ENCODE data around the gene PIK3CB.
"Not testable (repeated sequence)": the region's sequence is repeated elsewhere in the genome, so short reads cannot be mapped to it uniquely, and the experiment has no call there.

Gene PIK3CB

GRCh38 chr3:138726946-138727730, 107.6 kb downstream of the PIK3CB start:
- H3K4me3 ChIP-seq (ENCODE audit: low read length) = no peak overlapping the region
- no peaks in the 10 kb centered on the region for H3K27me3 ChIP-seq (ENCODE audit: control insufficient read depth, insufficient read depth, low read length)
- peaks cover 6% of the 10 kb centered on the region for H3K4me1 ChIP-seq (ENCODE audit: control insufficient read depth, insufficient read depth, low read length)
- H3K9me3 ChIP-seq (replicated peaks; ENCODE audit: low read length) = no peaks in the 10 kb centered on the region
- peaks cover 3% of the 10 kb centered on the region for H3K36me3 ChIP-seq (ENCODE audit: insufficient read depth, low read length)
- no peak overlapping the region for H3K9ac ChIP-seq (ENCODE audit: low read depth, low read length)
- no peak overlapping the region for H3K4me2 ChIP-seq (ENCODE audit: low read length)

GRCh38 chr3:138726042-138726441, 108.7 kb downstream of the PIK3CB start:
- not testable (repeated sequence) for H3K4me3 ChIP-seq (ENCODE audit: low read length); H3K9me3 ChIP-seq (replicated peaks; ENCODE audit: low read length); H3K4me2 ChIP-seq (ENCODE audit: low read length); H3K27me3 ChIP-seq (ENCODE audit: control insufficient read depth, insufficient read depth, low read length); H3K4me1 ChIP-seq (ENCODE audit: control insufficient read depth, insufficient read depth, low read length); H3K9ac ChIP-seq (ENCODE audit: low read depth, low read length); H3K36me3 ChIP-seq (ENCODE audit: insufficient read depth, low read length)

GRCh38 chr3:138725116-138725515, 109.6 kb downstream of the PIK3CB start:
- peaks cover 6% of the 10 kb centered on the region for H3K4me1 ChIP-seq (ENCODE audit: control insufficient read depth, insufficient read depth, low read length)
- H3K9me3 ChIP-seq (replicated peaks; ENCODE audit: low read length) = no peaks in the 10 kb centered on the region
- no peak overlapping the region for H3K9ac ChIP-seq (ENCODE audit: low read depth, low read length)
- H3K27me3 ChIP-seq (ENCODE audit: control insufficient read depth, insufficient read depth, low read length) = no peaks in the 10 kb centered on the region
- peaks cover 3% of the 10 kb centered on the region for H3K36me3 ChIP-seq (ENCODE audit: insufficient read depth, low read length)
- H3K4me2 ChIP-seq (ENCODE audit: low read length) = no peak overlapping the region
- H3K4me3 ChIP-seq (ENCODE audit: low read length) = no peak overlapping the region

- H3K36me3 ChIP-seq (ENCODE audit: insufficient read depth, low read length) = peaks cover 3% of the 10 kb centered on the region
- H3K4me2 ChIP-seq (ENCODE audit: low read length) = no peak overlapping the region
These were observed 110.3 kb downstream of the PIK3CB start for GRCh38 chr3:138724443-138724842.

GRCh38 chr3:138718849-138719248, 115.9 kb downstream of the PIK3CB start:
- Histone ChIP-seq H3K9me3 (replicated peaks; ENCODE audit: low read length) (no peaks in the 10 kb centered on the region), H3K27me3 (ENCODE audit: control insufficient read depth, insufficient read depth, low read length) (no peaks in the 10 kb centered on the region), H3K4me3 (ENCODE audit: low read length) (no peak overlapping the region), H3K4me2 (ENCODE audit: low read length) (no peak overlapping the region), H3K36me3 (ENCODE audit: insufficient read depth, low read length) (no peaks in the 10 kb centered on the region), H3K4me1 (ENCODE audit: control insufficient read depth, insufficient read depth, low read length) (no peaks in the 10 kb centered on the region), H3K9ac (ENCODE audit: low read depth, low read length) (no peak overlapping the region)

More at GRCh38 chr3:138724443-138724842, 110.3 kb downstream of the PIK3CB start:
- H3K4me1 ChIP-seq (ENCODE audit: control insufficient read depth, insufficient read depth, low read length) = peaks cover 6% of the 10 kb centered on the region
- no peak overlapping the region for H3K4me3 ChIP-seq (ENCODE audit: low read length)
- no peak overlapping the region for H3K9ac ChIP-seq (ENCODE audit: low read depth, low read length)
- H3K9me3 ChIP-seq (replicated peaks; ENCODE audit: low read length) = no peaks in the 10 kb centered on the region
- H3K27me3 ChIP-seq (ENCODE audit: control insufficient read depth, insufficient read depth, low read length) = no peaks in the 10 kb centered on the region

- no peak overlapping the region for H3K4me2 ChIP-seq (ENCODE audit: low read length)
- no peaks in the 10 kb centered on the region for H3K27me3 ChIP-seq (ENCODE audit: control insufficient read depth, insufficient read depth, low read length)
- H3K9ac ChIP-seq (ENCODE audit: low read depth, low read length) = no peak overlapping the region
- no peaks in the 10 kb centered on the region for H3K4me1 ChIP-seq (ENCODE audit: control insufficient read depth, insufficient read depth, low read length)
- H3K4me3 ChIP-seq (ENCODE audit: low read length) = no peak overlapping the region
- peaks cover 6% of the 10 kb centered on the region for H3K36me3 ChIP-seq (ENCODE audit: insufficient read depth, low read length)
- H3K9me3 ChIP-seq (replicated peaks; ENCODE audit: low read length) = no peaks in the 10 kb centered on the region
These were observed 117.4 kb downstream of the PIK3CB start for GRCh38 chr3:138717348-138717747.

GRCh38 chr3:138712086-138712485, 122.6 kb downstream of the PIK3CB start:
- no peak overlapping the region for H3K9ac ChIP-seq (ENCODE audit: low read depth, low read length)
- no peaks in the 10 kb centered on the region for H3K4me1 ChIP-seq (ENCODE audit: control insufficient read depth, insufficient read depth, low read length)
- no peak overlapping the region for H3K4me2 ChIP-seq (ENCODE audit: low read length)
- H3K27me3 ChIP-seq (ENCODE audit: control insufficient read depth, insufficient read depth, low read length) = no peaks in the 10 kb centered on the region
- H3K36me3 ChIP-seq (ENCODE audit: insufficient read depth, low read length) = peaks cover 6% of the 10 kb centered on the region
- H3K4me3 ChIP-seq (ENCODE audit: low read length) = no peak overlapping the region
- H3K9me3 ChIP-seq (replicated peaks; ENCODE audit: low read length) = no peaks in the 10 kb centered on the region

GRCh38 chr3:138705675-138706074, 129.1 kb downstream of the PIK3CB start:
- Histone ChIP-seq H3K36me3 (ENCODE audit: insufficient read depth, low read length) (peaks cover 3% of the 10 kb centered on the region), H3K4me2 (ENCODE audit: low read length) (no peak overlapping the region), H3K4me1 (ENCODE audit: control insufficient read depth, insufficient read depth, low read length) (no peaks in the 10 kb centered on the region), H3K4me3 (ENCODE audit: low read length) (no peak overlapping the region), H3K9me3 (replicated peaks; ENCODE audit: low read length) (no peaks in the 10 kb centered on the region), H3K27me3 (ENCODE audit: control insufficient read depth, insufficient read depth, low read length) (no peaks in the 10 kb centered on the region), H3K9ac (ENCODE audit: low read depth, low read length) (no peak overlapping the region)

GRCh38 chr3:138696666-138697370, 137.9 kb downstream of the PIK3CB start:
- Histone ChIP-seq H3K36me3 (ENCODE audit: insufficient read depth, low read length) (peaks cover 6% of the 10 kb centered on the region), H3K9me3 (replicated peaks; ENCODE audit: low read length) (no peaks in the 10 kb centered on the region), H3K4me2 (ENCODE audit: low read length) (no peak overlapping the region)

GRCh38 chr3:138694287-138695007, 140.3 kb downstream of the PIK3CB start:
- Histone ChIP-seq H3K4me2 (ENCODE audit: low read length) (peak overlapping the region; percentile 69), H3K27me3 (ENCODE audit: control insufficient read depth, insufficient read depth, low read length) (no peaks in the 10 kb centered on the region), H3K4me3 (ENCODE audit: low read length) (peak overlapping the region; percentile 14), H3K9me3 (replicated peaks; ENCODE audit: low read length) (no peaks in the 10 kb centered on the region), H3K4me1 (ENCODE audit: control insufficient read depth, insufficient read depth, low read length) (peaks cover 20% of the 10 kb centered on the region), H3K36me3 (ENCODE audit: insufficient read depth, low read length) (peaks cover 6% of the 10 kb centered on the region), H3K9ac (ENCODE audit: low read depth, low read length) (peak overlapping the region; percentile 39)

More at GRCh38 chr3:138696666-138697370, 137.9 kb downstream of the PIK3CB start:
- Histone ChIP-seq H3K9ac (ENCODE audit: low read depth, low read length) (no peak overlapping the region), H3K4me3 (ENCODE audit: low read length) (no peak overlapping the region), H3K4me1 (ENCODE audit: control insufficient read depth, insufficient read depth, low read length) (peaks cover 20% of the 10 kb centered on the region), H3K27me3 (ENCODE audit: control insufficient read depth, insufficient read depth, low read length) (no peaks in the 10 kb centered on the region)

GRCh38 chr3:138692152-138692551, 142.6 kb downstream of the PIK3CB start:
- no peak overlapping the region for H3K4me3 ChIP-seq (ENCODE audit: low read length)
- H3K27me3 ChIP-seq (ENCODE audit: control insufficient read depth, insufficient read depth, low read length) = no peaks in the 10 kb centered on the region
- no peak overlapping the region for H3K9ac ChIP-seq (ENCODE audit: low read depth, low read length)
- H3K36me3 ChIP-seq (ENCODE audit: insufficient read depth, low read length) = no peaks in the 10 kb centered on the region
- no peaks in the 10 kb centered on the region for H3K9me3 ChIP-seq (replicated peaks; ENCODE audit: low read length)
- no peak overlapping the region for H3K4me2 ChIP-seq (ENCODE audit: low read length)
- peaks cover 24% of the 10 kb centered on the region for H3K4me1 ChIP-seq (ENCODE audit: control insufficient read depth, insufficient read depth, low read length)

Data from skeletal muscle satellite cell (primary cell).